ENCODE data around the gene CNPY3. TPM values are rescaled to one million over a fixed set of nuclear protein-coding genes. Genes with fewer than 3 reads are reported as not detected.
"Not testable (repeated sequence)": the region's sequence is repeated elsewhere in the genome, so short reads cannot be mapped to it uniquely, and the experiment has no call there.

The CNPY3 gene
- total RNA-seq, 2 donors from 2014 or later, result 50.8 to 74.7 TPM

DNA sequence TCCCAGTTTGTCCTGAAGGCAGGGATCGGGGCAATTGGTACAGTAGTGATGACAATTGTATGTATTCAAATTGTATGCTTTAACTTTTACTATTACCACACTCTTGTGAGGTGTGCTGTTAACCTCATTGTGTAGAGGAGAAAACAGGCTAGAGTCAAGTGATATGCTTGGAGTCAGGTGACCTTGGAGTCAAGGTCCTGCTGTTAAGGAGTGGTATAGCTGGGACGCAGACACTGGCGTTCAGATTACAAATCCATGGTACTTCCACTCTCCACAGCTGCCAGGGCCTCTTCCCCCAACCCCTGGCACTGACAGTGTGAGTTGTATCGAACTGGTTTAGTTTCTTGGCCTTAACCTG is 10.5 kb downstream of the CNPY3 start:
- Histone ChIP-seq H3K27me3 (no peaks in the 10 kb centered on the region), H3K36me3 (replicated peaks in 1 of 2; ENCODE audit: insufficient read depth in 1 of 2, low read depth in 2 of 2) (peaks cover 0 to 9% of the 10 kb centered on the region in 2 donors), H3K27ac (peak overlapping the region; percentile 92 to 96 (median 94)), H3K9me3 (no peaks in the 10 kb centered on the region), H3K4me1 (peaks cover 62% of the 10 kb centered on the region), H3K4me3 (no peak overlapping the region)
- intact Hi-C loops (cut with DNase I), result no loop called here
- WGBS, 2 donors, result 42 to 43% methylated on average over 4 of the region's 4 CpGs
- DNase-seq (peak in 1 of 4 donors; percentile 71), ATAC-seq (no peak)
- no peak for TF ChIP-seq POLR2A (IDR thresholded peaks at IDR 0.05)
- TF ChIP-seq, protein P1, sequence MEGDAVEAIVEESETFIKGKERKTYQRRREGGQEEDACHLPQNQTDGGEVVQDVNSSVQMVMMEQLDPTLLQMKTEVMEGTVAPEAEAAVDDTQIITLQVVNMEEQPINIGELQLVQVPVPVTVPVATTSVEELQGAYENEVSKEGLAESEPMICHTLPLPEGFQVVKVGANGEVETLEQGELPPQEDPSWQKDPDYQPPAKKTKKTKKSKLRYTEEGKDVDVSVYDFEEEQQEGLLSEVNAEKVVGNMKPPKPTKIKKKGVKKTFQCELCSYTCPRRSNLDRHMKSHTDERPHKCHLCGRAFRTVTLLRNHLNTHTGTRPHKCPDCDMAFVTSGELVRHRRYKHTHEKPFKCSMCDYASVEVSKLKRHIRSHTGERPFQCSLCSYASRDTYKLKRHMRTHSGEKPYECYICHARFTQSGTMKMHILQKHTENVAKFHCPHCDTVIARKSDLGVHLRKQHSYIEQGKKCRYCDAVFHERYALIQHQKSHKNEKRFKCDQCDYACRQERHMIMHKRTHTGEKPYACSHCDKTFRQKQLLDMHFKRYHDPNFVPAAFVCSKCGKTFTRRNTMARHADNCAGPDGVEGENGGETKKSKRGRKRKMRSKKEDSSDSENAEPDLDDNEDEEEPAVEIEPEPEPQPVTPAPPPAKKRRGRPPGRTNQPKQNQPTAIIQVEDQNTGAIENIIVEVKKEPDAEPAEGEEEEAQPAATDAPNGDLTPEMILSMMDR (IDR thresholded peaks at IDR 0.05), result peak in 1 of 7 experiments; percentile 11

DNA sequence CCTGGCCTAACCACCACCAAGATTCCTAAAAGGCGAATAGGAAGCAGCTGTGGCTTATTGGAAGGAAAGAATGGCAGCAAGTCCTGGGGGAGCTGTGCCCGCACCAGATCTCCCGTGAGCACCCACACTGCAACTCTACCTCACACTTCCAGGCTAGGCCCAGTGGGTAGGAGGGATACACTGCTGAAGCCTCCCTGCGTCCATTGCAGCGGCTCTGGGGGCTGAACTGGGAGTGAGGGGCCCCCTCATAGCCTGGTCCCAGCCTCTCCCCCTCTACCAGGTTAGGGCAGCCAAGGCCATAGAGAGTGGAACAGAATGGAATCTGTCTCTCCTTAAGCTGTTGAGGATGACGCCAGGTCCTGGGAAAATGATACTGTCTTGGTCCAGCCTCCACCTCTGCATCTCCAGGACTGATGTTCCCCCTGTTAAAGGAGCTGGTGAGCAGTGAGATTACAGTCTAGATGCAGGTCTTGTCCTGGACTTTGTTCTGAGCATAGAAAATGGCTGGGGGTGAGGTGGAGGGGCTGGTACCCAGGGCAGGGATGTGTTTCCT is 11.3 kb downstream of the CNPY3 start:
- Histone ChIP-seq H3K27ac (peak overlapping the region; percentile 92 to 96 (median 94)), H3K4me1 (peaks cover 62% of the 10 kb centered on the region), H3K4me3 (no peak overlapping the region), H3K9me3 (no peaks in the 10 kb centered on the region), H3K27me3 (no peaks in the 10 kb centered on the region), H3K36me3 (replicated peaks in 1 of 2; ENCODE audit: insufficient read depth in 1 of 2, low read depth in 2 of 2) (peaks cover 0 to 4% of the 10 kb centered on the region in 2 donors)
- ATAC-seq (no peak), DNase-seq (no peak)
- intact Hi-C loops (cut with DNase I), result no loop called here
- TF ChIP-seq POLR2A (IDR thresholded peaks at IDR 0.05), result no peak
- TF ChIP-seq, protein P1 (IDR thresholded peaks at IDR 0.05), result no peak
- WGBS, 2 donors, result 92 to 97% methylated on average over 6 of the region's 6 CpGs

- not testable (repeated sequence) for H3K9me3 ChIP-seq
These were observed 12.1 kb downstream of the CNPY3 start for GRCh38 chr6:42941356-42941755.

DNA sequence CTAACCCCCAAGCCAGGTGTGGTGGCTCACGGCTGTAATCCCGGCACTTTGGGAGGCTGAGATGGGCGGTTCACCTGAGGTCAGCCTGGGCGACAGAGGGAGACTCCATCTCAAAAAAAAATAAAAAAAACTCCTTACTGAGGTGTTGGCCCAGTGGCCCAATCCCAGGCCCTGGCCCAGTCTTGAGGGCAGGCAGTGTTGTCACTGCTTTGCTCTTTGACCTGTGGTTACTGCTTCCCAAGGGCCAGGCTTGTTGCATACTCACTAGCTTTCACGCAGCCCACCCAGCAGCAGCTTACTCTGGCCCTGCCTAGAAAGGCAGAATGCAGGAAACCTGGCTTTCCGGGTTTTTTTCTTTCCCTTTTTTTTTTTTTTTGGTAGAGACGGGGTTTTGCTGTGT is 13.2 kb downstream of the CNPY3 start:
- Histone ChIP-seq H3K36me3 (replicated peaks in 1 of 2; ENCODE audit: insufficient read depth in 1 of 2, low read depth in 2 of 2) (no peaks in the 10 kb centered on the region), H3K27me3 (no peaks in the 10 kb centered on the region), H3K4me3 (no peak overlapping the region), H3K27ac (peak overlapping the region in 1 of 4 donors; percentile 20), H3K9me3 (no peaks in the 10 kb centered on the region), H3K4me1 (peaks cover 50% of the 10 kb centered on the region)
- DNase-seq, result no peak
- intact Hi-C loops (cut with DNase I), result no loop called here
- TF ChIP-seq, protein P1 (IDR thresholded peaks at IDR 0.05), result no peak
- no peak for TF ChIP-seq POLR2A (IDR thresholded peaks at IDR 0.05)
- no peak for ATAC-seq
- 75 to 77% methylated on average over 7 of the region's 7 CpGs for WGBS, 2 donors

More at GRCh38 chr6:42941356-42941755, 12.1 kb downstream of the CNPY3 start:
- H3K4me3 ChIP-seq; DNase-seq; H3K36me3 ChIP-seq (replicated peaks in 1 of 2; ENCODE audit: insufficient read depth in 1 of 2, low read depth in 2 of 2); ATAC-seq; intact Hi-C loops (cut with DNase I); H3K27me3 ChIP-seq: not testable (repeated sequence)
- 94 to 99% methylated on average over 5 of the region's 5 CpGs for WGBS, 2 donors
- peak overlapping the region in 3 of 4 donors; percentile 92 to 96 (median 94) for H3K27ac ChIP-seq
- peaks cover 60% of the 10 kb centered on the region for H3K4me1 ChIP-seq

DNA sequence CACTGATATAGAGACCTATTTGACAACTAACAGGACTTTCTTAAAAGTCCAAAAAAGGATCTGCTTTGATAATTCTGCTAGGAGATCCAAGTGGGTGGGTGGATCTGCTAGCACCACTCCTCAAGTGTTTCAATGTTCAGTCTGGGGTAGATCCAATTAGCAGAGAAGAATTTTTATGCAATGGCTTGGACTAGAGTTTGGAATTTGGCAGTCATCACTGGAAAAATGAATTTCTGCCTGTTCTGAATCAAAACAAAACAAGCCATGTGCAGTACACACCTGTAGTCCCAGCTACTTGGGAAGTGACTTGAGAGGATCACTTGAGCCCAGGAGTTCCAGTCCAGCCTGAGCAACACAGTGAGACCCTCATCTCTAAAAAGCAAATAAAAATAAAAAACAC is 18.7 kb downstream of the CNPY3 start:
- intact Hi-C loops (cut with DNase I), result no loop called here
- no peak for DNase-seq
- TF ChIP-seq, protein P1 (IDR thresholded peaks at IDR 0.05), result no peak
- TF ChIP-seq POLR2A (IDR thresholded peaks at IDR 0.05), result no peak
- Histone ChIP-seq H3K27me3 (no peaks in the 10 kb centered on the region), H3K27ac (peak overlapping the region in 1 of 4 donors; percentile 39), H3K9me3 (no peaks in the 10 kb centered on the region), H3K36me3 (replicated peaks in 1 of 2; ENCODE audit: insufficient read depth in 1 of 2, low read depth in 2 of 2) (no peaks in the 10 kb centered on the region), H3K4me1 (peaks cover 15% of the 10 kb centered on the region), H3K4me3 (no peak overlapping the region)
- ATAC-seq, result peak; percentile 49

Measured in body of pancreas (tissue), 4 donors.